GM23338 (cell line): ENCODE measurements around the gene SEPTIN11.

Experiments
- CREB1 ChIP-seq: fragments of 250-450 bp; sonication (Bioruptor Pico); IDR thresholded peaks from 2 replicates; pipeline ENCODE4 v1.5.0; 2020; ENCODE audit warnings: low read depth, mild to moderate bottlenecking, moderate library complexity
- EZH2 ChIP-seq: fragments of 200-600 bp; sonication (generic); IDR thresholded peaks from one replicate; pipeline ENCODE4 v1.8.0; 2017; ENCODE audit warnings: antibody characterized with exemption, mild to moderate bottlenecking, low read depth; ENCODE audit not compliant: unreplicated experiment
- POLR2AphosphoS5 ChIP-seq: IDR thresholded peaks from 2 replicates; pipeline ENCODE4 v1.6.1; 2016; ENCODE audit warnings: antibody characterized with exemption, low read depth
- REST ChIP-seq: IDR thresholded peaks from one replicate; pipeline ENCODE4 v1.6.1; 2018; ENCODE audit warnings: antibody characterized with exemption; ENCODE audit not compliant: unreplicated experiment
- TF ChIP-seq, protein P1 (sequence below), 2 experiments: fragments of 200-600 bp in 1 of 2; sonication (generic) in 1 of 2; conservative IDR thresholded peaks; 2 replicates each; pipeline versions ENCODE4 v1.5.1 to v1.6.1; 2016 to 2017; ENCODE audit warnings: antibody characterized with exemption in 2 of 2, low read depth in 2 of 2, mild to moderate bottlenecking in 2 of 2, moderate library complexity in 1 of 2

DNA sequence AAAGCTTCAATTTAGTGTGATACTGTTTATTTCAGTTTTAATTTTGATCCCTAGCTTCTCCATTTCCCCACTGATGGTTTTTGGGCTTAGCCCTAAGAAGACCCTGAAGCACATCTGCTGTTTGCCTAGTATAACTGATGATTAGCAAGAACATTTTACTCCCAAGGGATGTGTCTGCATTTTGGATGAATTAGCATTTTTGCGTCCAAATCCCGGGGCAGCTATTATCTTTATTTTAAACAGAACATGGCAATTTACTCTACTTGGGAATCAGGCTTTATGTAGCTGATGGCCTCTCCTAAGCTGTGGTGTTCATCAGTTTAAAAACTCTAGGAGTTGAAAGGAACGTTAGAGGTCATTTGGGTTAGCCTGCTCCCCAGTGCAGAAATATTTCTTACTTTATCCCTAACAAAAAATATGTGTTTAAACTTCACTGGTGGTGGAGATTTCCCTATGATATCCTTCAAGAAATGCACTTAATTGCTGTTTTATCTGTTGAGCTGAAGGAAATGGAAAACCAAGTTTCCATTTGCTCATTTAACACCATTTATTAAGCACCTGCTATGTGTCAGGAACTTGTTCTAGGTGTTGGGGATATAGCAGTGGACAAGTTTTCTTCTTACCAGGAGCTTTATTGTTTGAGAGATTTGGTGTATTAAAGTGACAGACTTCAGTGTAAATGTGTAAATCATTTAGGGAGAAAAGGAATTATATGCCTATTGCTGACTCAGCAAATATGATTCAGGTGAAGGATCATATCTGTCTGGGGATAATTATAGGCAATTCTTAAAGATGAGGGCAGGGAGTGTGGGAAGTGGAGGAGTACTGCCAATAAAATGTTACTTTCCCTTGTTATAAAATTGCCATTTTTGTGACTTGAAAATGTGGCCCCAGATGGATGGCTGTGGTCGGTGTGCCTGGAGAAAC, 3.4 kb downstream of the SEPTIN11 start:
- TF ChIP-seq, protein P1, sequence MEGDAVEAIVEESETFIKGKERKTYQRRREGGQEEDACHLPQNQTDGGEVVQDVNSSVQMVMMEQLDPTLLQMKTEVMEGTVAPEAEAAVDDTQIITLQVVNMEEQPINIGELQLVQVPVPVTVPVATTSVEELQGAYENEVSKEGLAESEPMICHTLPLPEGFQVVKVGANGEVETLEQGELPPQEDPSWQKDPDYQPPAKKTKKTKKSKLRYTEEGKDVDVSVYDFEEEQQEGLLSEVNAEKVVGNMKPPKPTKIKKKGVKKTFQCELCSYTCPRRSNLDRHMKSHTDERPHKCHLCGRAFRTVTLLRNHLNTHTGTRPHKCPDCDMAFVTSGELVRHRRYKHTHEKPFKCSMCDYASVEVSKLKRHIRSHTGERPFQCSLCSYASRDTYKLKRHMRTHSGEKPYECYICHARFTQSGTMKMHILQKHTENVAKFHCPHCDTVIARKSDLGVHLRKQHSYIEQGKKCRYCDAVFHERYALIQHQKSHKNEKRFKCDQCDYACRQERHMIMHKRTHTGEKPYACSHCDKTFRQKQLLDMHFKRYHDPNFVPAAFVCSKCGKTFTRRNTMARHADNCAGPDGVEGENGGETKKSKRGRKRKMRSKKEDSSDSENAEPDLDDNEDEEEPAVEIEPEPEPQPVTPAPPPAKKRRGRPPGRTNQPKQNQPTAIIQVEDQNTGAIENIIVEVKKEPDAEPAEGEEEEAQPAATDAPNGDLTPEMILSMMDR (conservative IDR thresholded peaks at IDR 0.05; ENCODE audit: low read depth in 2 of 2): no peak
- no peak for TF ChIP-seq EZH2
- TF ChIP-seq POLR2AphosphoS5: no peak
- TF ChIP-seq REST: no peak
- no peak for TF ChIP-seq CREB1 (CRISPR knock-in tag)
